HuH-7 (cell line): Measurements from ENCODE around the gene ELK3.
A peak's percentile ranks its signal among the peaks of the same experiment; 100 is the strongest.

Source experiments
- DNase-seq: peaks from one replicate; pipeline ENCODE4 v3.0.0; 2011; ENCODE audit warnings: low spot score

Gene ELK3

GRCh38 chr12:96193725-96194575 is at the start of gene ELK3:
ELK3 (plus strand) TSS chr12:96194375.
- DNase-seq, result peak; percentile 69

DNA sequence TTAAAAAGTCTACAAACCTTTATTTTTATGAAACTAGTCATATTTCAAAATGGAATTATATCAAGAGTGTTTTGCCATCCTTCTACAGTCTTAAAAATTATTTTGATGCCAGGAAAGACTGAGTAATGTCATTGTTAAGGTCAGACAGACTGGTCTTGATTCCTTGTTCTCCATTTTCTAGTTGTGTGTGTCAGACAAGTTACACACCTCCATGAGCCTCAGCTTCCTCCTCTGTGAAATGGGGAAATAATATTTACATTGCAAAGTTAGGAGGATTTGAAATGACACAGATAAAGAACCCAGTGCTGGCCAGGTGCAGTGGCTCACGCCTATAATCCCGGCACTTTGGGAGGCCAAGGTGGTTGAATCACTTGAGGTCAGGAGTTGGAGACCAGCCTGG is 47.4 kb upstream of the ELK3 start:
- no peak for DNase-seq

DNA sequence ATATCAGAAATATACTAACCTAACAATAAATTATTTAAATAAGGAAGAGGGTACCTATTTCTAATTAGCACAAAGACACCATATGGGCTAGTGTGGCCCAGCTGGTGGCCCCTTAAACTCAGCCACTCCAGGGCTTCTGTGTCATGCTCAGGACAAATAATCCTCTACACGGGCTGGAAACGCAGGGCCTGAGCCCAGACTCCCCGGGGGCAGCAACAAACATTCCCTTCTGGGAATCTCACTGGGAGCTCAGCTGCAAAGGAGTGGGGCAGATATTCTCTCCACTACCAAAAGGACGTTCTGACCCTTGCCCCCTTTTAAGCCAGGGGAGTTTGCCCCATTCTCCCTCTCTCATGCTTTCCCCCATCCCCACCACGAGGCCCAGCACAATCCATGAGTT is 43.7 kb upstream of the ELK3 start:
- no peak for DNase-seq

GRCh38 chr12:96152164-96152563 is 42.0 kb upstream of the ELK3 start:
- no peak for DNase-seq

DNA sequence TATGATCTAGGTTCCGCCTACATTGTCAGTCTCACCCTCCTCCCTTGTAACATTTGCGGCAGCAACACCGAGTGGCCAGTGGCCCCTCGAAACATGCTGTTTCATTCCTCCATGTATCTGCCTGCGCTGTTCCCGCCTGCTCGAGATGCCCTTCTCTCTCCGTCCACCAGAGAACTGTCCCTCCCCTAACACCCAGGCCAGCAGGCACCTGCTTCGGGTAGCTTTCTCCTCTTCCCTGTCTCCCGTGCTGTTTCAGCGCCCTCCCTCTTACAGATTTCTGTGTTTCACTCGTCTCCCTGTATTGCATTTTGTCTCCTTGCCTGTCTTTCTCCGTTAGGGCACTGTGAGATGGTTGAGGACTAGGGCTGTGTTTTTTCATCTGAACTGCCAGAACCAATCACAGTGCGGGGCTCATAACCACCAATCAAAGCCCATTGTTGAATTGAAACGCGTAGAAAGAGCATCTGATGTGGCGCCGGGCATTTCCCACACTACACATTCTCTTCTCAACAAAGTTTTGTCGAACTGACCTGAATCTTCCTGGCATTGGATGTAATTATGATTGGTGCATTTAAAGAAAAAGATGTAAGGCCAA is 40.9 kb upstream of the ELK3 start:
- no peak for DNase-seq

GRCh38 chr12:96155181-96155580 is 39.0 kb upstream of the ELK3 start:
- no peak for DNase-seq

DNA sequence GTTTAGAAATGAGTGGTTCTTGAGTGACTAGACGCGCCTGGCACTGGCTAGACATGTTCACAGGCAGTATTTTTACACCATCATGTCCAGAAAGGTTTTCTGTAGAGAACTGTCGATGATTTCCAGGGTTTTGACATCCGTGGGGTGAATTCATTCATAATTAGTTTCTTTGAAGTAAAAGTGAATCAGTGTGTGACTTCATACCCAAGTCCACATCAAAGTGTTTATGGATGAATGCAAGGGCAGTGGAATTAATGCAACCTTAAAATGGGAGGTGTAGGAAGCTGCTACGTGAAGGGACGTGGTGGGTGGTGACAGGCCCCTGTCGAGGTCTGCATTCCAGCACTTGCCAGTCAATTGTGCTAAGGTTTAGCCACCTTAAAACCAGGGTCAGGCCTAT is 38.4 kb upstream of the ELK3 start:
- no peak for DNase-seq

GRCh38 chr12:96156211-96156610 is 38.0 kb upstream of the ELK3 start:
- no peak for DNase-seq

- no peak for DNase-seq
Observed at GRCh38 chr12:96157427-96157826, 36.7 kb upstream of the ELK3 start.

- no peak for DNase-seq
Observed at GRCh38 chr12:96164951-96165811, 29.0 kb upstream of the ELK3 start.

DNA sequence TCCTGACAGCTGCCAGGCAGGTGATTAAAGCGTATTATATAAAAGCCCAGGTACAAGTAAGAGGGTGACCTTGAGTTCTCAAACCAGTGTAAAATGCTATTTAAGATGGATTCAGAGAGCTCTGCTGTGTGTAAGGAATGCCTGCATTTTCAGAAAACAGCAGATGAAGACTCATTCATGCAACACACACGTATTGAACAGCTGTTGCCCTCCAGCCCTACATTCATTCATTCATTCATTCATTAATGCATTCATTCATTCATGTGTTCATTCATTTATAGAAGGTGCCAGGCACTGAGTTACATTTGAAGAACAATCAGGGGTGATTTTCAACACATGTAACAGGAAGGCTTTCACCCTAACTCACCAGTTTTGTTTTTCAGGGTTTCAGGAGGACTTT is 27.4 kb upstream of the ELK3 start:
- DNase-seq, result no peak

- no peak for DNase-seq
Observed at GRCh38 chr12:96167492-96167891, 26.7 kb upstream of the ELK3 start.

DNA sequence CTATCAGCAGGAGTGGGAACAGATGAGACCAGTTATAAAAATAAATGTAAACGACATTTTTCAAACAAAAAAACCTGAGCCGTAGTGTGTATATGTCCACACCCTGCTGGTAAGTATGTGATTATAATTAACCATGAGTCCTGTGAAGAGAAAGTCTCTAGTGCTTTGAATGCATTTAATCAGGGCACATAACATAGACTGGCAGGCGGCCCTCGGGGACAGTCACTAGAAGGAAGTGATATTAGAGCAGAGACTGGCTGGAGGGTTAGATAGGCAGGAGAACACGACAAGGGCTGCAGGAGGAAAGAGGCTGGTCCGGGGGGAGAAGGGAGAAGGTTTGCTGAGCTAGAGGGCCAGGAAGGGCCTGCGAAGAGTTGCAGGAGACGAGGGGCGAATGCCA is 23.8 kb upstream of the ELK3 start:
- no peak for DNase-seq

DNA sequence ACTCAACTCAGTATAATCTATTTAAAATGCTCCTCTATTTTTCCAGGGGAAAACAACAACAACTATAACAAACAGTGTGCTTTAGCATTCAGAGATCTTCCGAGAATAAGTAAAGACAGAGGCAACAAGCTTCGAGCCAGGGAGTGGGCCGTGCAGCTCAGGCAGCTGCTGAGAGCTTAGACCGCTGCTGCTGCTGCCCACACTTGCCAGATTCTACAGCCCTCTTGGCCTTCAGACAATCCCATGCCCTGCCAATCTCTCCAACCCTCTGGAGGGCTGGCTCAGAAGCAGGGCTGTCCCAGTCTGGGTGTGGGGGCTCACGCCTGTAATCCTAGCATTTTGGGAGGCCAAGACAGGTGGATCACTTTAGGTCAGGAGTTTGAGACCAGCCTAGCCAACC is 23.4 kb upstream of the ELK3 start:
- DNase-seq, result no peak

DNA sequence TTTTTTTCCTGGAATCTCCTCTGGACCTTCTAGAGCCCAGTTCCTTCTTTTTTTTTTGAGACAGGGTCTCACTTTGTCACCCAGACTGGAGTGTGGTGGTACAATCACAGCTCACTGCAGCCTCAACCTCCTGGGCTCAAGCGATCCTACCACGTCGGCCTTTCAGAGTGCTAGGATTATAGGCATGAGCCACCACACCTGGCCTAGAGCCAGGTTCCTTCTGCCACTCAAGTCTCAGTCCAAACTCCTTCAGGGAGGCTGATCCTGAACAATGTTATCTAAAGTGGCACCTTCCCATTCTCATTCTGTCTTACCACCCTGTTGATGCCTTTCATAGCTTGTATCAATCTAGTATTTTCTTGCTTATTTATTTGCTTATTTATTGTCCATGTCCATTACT is 22.3 kb upstream of the ELK3 start:
- no peak for DNase-seq

DNA sequence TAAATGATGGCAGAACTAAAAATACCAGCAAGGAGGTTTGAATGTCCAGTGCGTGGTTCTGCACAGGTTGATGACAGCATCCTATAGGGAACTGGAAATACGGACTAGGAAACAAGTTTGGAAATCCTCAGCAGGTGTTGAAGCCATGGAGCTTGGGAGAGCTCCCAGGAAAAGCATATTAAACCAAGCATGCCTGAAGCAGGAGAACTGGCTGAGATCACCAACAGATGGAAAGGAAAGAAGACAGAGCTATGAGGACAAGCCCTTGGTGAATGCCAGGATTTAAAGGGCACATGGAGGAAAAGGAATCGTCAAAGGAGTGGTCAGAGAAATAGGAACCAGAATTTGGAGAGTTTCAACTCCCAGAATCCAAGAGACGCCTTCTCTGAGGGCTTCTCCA is 21.2 kb upstream of the ELK3 start:
- DNase-seq, result no peak

DNA sequence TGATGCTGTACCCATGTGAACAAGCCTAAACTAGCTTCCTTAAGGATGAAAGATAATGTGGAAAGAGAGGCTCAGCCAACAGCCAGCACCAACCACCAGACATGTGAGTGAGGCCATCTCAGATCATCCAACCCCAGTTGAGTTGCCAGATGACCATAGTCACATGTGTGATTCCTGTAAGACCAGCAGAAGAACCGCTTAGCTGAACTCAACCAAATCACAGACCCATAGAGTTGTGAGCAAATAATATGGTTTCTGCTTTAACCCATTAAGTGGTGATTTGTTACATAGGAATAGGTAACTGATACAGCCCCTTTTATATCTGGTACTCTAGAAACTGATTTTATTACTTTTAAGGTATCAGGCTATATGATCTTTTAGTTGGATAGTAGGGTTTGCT is 17.6 kb upstream of the ELK3 start:
- no peak for DNase-seq

DNA sequence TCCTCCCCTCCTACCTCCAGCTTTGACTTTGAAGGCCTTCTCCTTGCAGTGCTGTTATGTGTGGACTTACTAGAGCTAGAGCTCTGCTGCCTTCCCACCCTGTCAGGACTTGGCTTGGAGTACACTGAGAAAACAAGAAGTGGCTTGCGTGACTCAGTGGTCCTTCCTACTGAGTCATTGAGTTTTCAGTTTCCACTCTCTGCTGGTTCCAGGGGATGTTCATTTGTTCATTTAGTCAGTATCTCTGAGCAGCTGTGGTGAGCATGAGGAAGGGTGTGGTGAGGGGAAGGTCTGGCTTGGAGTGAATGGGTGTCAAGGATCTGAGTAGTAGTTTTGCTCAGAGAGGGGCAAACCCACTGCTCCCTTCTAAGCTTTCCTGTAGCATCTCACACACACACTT is 17.2 kb upstream of the ELK3 start:
- no peak for DNase-seq

DNA sequence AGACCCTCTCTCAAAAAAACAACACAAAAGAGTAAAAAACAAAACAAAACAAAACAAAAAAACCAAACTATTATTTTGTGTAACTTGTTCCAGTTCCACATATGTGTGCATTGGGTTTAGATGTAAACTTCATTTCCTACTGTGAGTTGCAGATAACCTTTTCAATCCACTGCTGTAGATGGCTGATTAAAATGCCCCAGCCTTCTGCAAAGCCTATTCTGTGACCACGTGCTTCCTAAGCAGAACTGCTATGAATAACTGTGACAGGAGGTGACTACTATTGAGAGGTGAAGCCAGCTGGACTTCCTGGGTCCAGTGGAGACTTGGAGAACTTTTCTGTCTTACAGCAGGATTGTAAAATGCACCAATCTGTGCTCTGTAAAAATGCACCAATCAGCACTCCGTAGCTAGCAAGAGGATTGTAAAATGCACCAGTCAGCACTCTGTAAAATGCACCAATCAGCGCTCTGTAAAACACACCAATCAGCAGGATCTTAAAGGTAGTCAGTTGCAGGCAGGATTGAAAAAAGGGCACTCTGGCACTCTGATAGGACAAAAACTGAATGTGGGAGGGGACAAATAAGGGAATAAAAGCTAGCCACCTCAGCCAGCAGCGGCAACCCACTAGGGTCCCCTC is 10.3 kb upstream of the ELK3 start:
- DNase-seq, result no peak

DNA sequence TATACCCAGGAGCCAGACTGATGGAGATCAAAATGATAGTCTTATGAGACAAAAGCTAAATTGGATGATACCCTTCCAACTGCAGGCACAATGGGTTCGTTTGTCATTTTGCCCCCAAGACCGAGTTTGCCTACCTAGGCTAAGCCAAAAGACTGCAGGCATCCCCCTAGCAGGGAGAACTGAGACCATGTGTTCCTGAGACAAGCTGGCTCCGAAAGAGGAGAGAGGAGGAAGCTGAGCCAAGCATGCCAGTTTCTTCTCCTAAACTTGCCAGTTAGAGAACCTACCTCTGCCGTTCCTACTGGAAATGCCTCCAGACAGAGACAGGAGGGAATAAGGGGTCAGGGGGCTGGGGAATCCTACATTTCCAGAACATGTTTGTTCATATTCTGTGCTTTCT is 8.3 kb upstream of the ELK3 start:
- DNase-seq, result no peak

- DNase-seq, result no peak
Observed at GRCh38 chr12:96186607-96187301, 7.4 kb upstream of the ELK3 start.

DNA sequence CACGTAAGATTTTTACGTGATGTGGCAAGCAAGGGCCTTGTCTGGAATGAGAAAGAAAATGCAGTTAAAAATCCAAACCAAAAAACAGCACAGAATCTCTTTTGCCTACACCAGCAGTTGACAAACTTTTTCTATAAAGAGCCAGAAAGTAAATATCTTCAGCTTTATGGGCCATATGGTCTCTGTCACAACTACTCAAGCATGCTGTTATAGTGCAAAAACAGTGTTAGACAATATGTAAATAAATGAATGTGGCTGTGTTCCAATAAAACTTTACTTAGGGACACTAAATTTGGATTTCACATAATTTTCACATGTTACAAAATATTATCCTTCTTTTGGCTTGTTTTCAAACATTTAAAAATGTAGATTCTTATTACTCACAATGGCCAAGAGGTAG is 6.2 kb upstream of the ELK3 start:
- no peak for DNase-seq
